HepG2 (cell line): ENCODE results near the gene APEX2. TPM values are rescaled to one million over a fixed set of nuclear protein-coding genes. Genes with fewer than 3 reads are reported as not detected.

Source experiments
- ATAC-seq: fragments of 200-7000 bp; cut with Tn5 transposase; 3 replicates; pipeline ENCODE4 v1.9.1; 2020; ENCODE audit warnings: mild to moderate bottlenecking, moderate library complexity
- BruUV-seq: library from RNA; stranded (reverse); fragments of 400-500 nt; replicated peaks from 2 replicates; lab custom pipeline; 2021; lab: Mats Ljungman, UMichigan
- CTCF ChIA-PET: fragments of 300-600 bp; formaldehyde crosslinking; extraction: SDS; loops from one replicate; lab custom pipeline; 2021; ENCODE audit warnings: low total read pairs, inconsistent platforms, low intra/inter-chr PET ratio; lab: Yijun Ruan, JAX
- POLR2A ChIA-PET: fragments of 350-600 bp; sonication (Branson Sonifier 250); formaldehyde crosslinking; loops from one replicate; lab custom pipeline; 2020; ENCODE audit warnings: antibody characterized with exemption, inconsistent platforms; lab: Yijun Ruan, JAX
- DNase-seq: peaks from one replicate; pipeline ENCODE4 v3.0.0-alpha.2; 2015; ENCODE audit warnings: low spot score
- FAIRE-seq: peaks from 3 replicates; lab custom pipeline; 2011; peaks lifted over from hg19 to GRCh38; lab: Jason Lieb, UNC
- H2AFZ ChIP-seq: one replicate; pipeline ENCODE4 v1.6.1; 2011; ENCODE audit warnings: low read length, inconsistent platforms
- H3K27ac ChIP-seq: fragments of 300-600 bp; 3 replicates; pipeline ENCODE4 v1.8.0; 2011; ENCODE audit warnings: mixed run types, mild to moderate bottlenecking, mixed read lengths, low read length, inconsistent platforms; ENCODE audit not compliant: insufficient read depth; ENCODE audit errors: extremely low read length
- H3K27me3 ChIP-seq, 2 experiments: fragments of 200-600 bp in 1 of 2; 2 replicates in 1 of 2; 3 replicates in 1 of 2; pipeline versions ENCODE4 v1.6.0 to v1.8.0; 2011; ENCODE audit warnings: low read length in 2 of 2, mild to moderate bottlenecking in 2 of 2, moderate library complexity in 2 of 2, inconsistent platforms in 1 of 2; ENCODE audit not compliant: insufficient read depth in 2 of 2, control insufficient read depth in 1 of 2
- H3K36me3 ChIP-seq, 2 experiments: fragments of 200-600 bp in 1 of 2; replicated peaks in 1 of 2; 2 replicates in 1 of 2; 3 replicates in 1 of 2; pipeline versions ENCODE4 v1.5.1 to v1.8.0; 2011; ENCODE audit warnings: low read length in 2 of 2, inconsistent platforms in 1 of 2; ENCODE audit not compliant: insufficient read depth in 2 of 2, control insufficient read depth in 1 of 2
- H3K4me1 ChIP-seq: 2 replicates; pipeline ENCODE4 v1.5.1; 2012; ENCODE audit warnings: low read length, inconsistent platforms; ENCODE audit not compliant: insufficient read depth
- H3K4me2 ChIP-seq: 2 replicates; pipeline ENCODE4 v1.6.0; 2011; ENCODE audit warnings: low read depth, low read length, inconsistent platforms
- H3K4me3 ChIP-seq, 3 experiments: fragments of 200-600 bp in 1 of 3; sonication (generic), shearing (Covaris generic) in 1 of 3; replicated peaks in 1 of 3; 2 replicates each; pipeline ENCODE4 v1.5.1; 2011 to 2016; ENCODE audit warnings: low read length in 3 of 3, inconsistent platforms in 2 of 3, low read depth in 2 of 3, mild to moderate bottlenecking in 2 of 3, control low read depth in 1 of 3, mixed read lengths in 1 of 3; ENCODE audit not compliant: insufficient read depth in 1 of 3
- H3K79me2 ChIP-seq: one replicate; pipeline ENCODE4 v1.6.1; 2011; ENCODE audit warnings: low read length, inconsistent platforms; ENCODE audit not compliant: insufficient read depth
- H3K9ac ChIP-seq: 2 replicates; pipeline ENCODE4 v1.6.0; 2011; ENCODE audit warnings: mild to moderate bottlenecking, low read depth, low read length, inconsistent platforms; ENCODE audit not compliant: insufficient read depth
- H3K9me3 ChIP-seq: 2 replicates; pipeline ENCODE4 v1.5.1; 2012; ENCODE audit warnings: mild to moderate bottlenecking, low read length
- H4K20me1 ChIP-seq: 2 replicates; pipeline ENCODE4 v1.6.0; 2011; ENCODE audit warnings: inconsistent platforms, mild to moderate bottlenecking, low read length, moderate library complexity; ENCODE audit not compliant: insufficient read depth
- CREB3 ChIP-seq: sonication (generic); formaldehyde crosslinking; IDR thresholded peaks from 2 replicates; pipeline ENCODE4 v1.5.0; 2020; ENCODE audit warnings: missing genetic modification reagents
- CSRNP1 ChIP-seq: sonication (generic); formaldehyde crosslinking; IDR thresholded peaks from 2 replicates; pipeline ENCODE4 v1.8.1; 2023; ENCODE audit warnings: mild to moderate bottlenecking, missing genetic modification reagents
- FOSL1 ChIP-seq: sonication (generic); formaldehyde crosslinking; IDR thresholded peaks from 2 replicates; pipeline ENCODE4 v1.9.0; 2021; ENCODE audit warnings: missing genetic modification reagents, borderline replicate concordance
- GABPA ChIP-seq, 2 experiments: IDR thresholded peaks; 2 replicates each; pipeline ENCODE4 v1.6.1; 2011 to 2016; ENCODE audit warnings: low read depth in 2 of 2, low read length in 1 of 2, missing biosample characterization in 1 of 2, missing genetic modification characterization in 1 of 2
- JDP2 ChIP-seq: sonication (generic); formaldehyde crosslinking; IDR thresholded peaks from 2 replicates; pipeline ENCODE4 v1.8.1; 2022; ENCODE audit warnings: missing genetic modification reagents, borderline replicate concordance
- KAT8 ChIP-seq: IDR thresholded peaks from 2 replicates; pipeline ENCODE4 v1.6.1; 2016; ENCODE audit warnings: missing genetic modification reagents, missing compliant biosample characterization
- MTERF4 ChIP-seq: sonication (generic); formaldehyde crosslinking; IDR thresholded peaks from 2 replicates; pipeline ENCODE4 v1.8.0; 2023; ENCODE audit warnings: mild to moderate bottlenecking, missing genetic modification reagents
- PRDM10 ChIP-seq: sonication (generic); formaldehyde crosslinking; IDR thresholded peaks from 2 replicates; pipeline ENCODE4 v1.4.0; 2020; ENCODE audit warnings: low read depth, missing genetic modification reagents
- RARG ChIP-seq: sonication (generic); formaldehyde crosslinking; IDR thresholded peaks from 2 replicates; pipeline ENCODE4 v1.4.0; 2020; ENCODE audit warnings: low read depth, mild to moderate bottlenecking, missing genetic modification reagents
- SOX6 ChIP-seq, 2 experiments: fragments of 450-650 bp in 1 of 2; sonication (generic) in 1 of 2; formaldehyde crosslinking in 1 of 2; IDR thresholded peaks; 2 replicates each; pipeline versions ENCODE4 v1.4.0 to v1.6.1; 2017 to 2020; ENCODE audit warnings: antibody characterized with exemption in 1 of 2, mild to moderate bottlenecking in 1 of 2, missing genetic modification reagents in 1 of 2
- ZNF180 ChIP-seq: sonication (generic); formaldehyde crosslinking; IDR thresholded peaks from 2 replicates; pipeline ENCODE4 v1.4.0; 2020; ENCODE audit warnings: low read depth, missing genetic modification reagents, borderline replicate concordance
- ZNF224 ChIP-seq: sonication (generic); formaldehyde crosslinking; IDR thresholded peaks from 2 replicates; pipeline ENCODE4 v1.5.0; 2020; ENCODE audit warnings: mild to moderate bottlenecking, missing genetic modification reagents
- ZNF230 ChIP-seq: sonication (generic); formaldehyde crosslinking; IDR thresholded peaks from 2 replicates; pipeline ENCODE4 v1.4.0; 2020; ENCODE audit warnings: mild to moderate bottlenecking, missing genetic modification reagents
- ZNF460 ChIP-seq: sonication (generic); formaldehyde crosslinking; IDR thresholded peaks from 2 replicates; pipeline ENCODE4 v1.5.1; 2020; ENCODE audit warnings: missing genetic modification reagents, mild to moderate bottlenecking, borderline replicate concordance
- ZNF556 ChIP-seq: sonication (generic); formaldehyde crosslinking; IDR thresholded peaks from 2 replicates; pipeline ENCODE4 v1.4.0; 2020; ENCODE audit warnings: mild to moderate bottlenecking, missing genetic modification reagents, borderline replicate concordance
- in situ Hi-C: cut with HindIII; loops from 2 replicates; pipeline ENCODE4 v1.10.0; 2017; ENCODE audit warnings: low pct_unique_long_range_greater_than_20kb; ENCODE audit not compliant: extremely low pct_ligation_motif_present
- intact Hi-C: fragments of 100-400 bp; cut with micrococcal nuclease; formaldehyde crosslinking; loops from one replicate; pipeline ENCODE4 v1.10.0; 2022; ENCODE audit not compliant: unreplicated experiment
- polyA plus RNA-seq, 8 experiments: library from polyadenylated mRNA; depleted of rRNA in 3 of 8; stranded (reverse) in 7 of 8; unstranded in 1 of 8; fragments of >200 nt; fragmentation: Illumina TruSeq in 4 of 8; extraction: Trizol in 4 of 8; gene quantifications; 2 replicates each; pipeline versions ENCODE4 v1.2.1 to v1.2.3, GENCODE V29; 2011 to 2016; ENCODE audit warnings: low read depth in 4 of 8, missing spikeins in 1 of 8, mixed read lengths in 1 of 8; ENCODE audit not compliant: insufficient read depth in 1 of 8
- total RNA-seq, 5 experiments: library from RNA; depleted of rRNA; stranded (reverse); fragments of >200 nt; fragmentation: Illumina TruSeq; extraction: Trizol; gene quantifications; 2 replicates each; pipeline ENCODE4 v1.2.3, GENCODE V29; 2016; ENCODE audit warnings: low read depth in 1 of 5

The APEX2 gene
- total and polyA plus RNA-seq, 2 of the 13 experiments (the other 11 are each of a cell fraction or from before 2014, with no cell fraction given), result 12.7 to 17.8 TPM

GRCh38 chrX:55028611-55029010 lies 28.4 kb downstream of the APEX2 start:
- Histone ChIP-seq H3K79me2 (no peaks in the 10 kb centered on the region), H4K20me1 (no peaks in the 10 kb centered on the region), H3K4me1 (peaks cover 11% of the 10 kb centered on the region; the same call in 1 of the 2 replicates), H3K36me3 (no peaks in the 10 kb centered on the region), H3K4me2 (no peak overlapping the region), H3K4me3 (no peak overlapping the region), H2AFZ (no peak overlapping the region), H3K9me3 (no peaks in the 10 kb centered on the region), H3K27ac (no peak overlapping the region), H3K9ac (no peak overlapping the region), H3K27me3 (no peaks in the 10 kb centered on the region)
- ATAC-seq, result no peak
- ChIA-PET CTCF (no interaction called here), POLR2A (no interaction called here)
- DNase-seq, result no peak
- no TSS peak for BruUV-seq
- intact Hi-C loops (no loop called here), in situ Hi-C loops (no loop called here)
- FAIRE-seq, result no peak
- TF ChIP-seq MTERF4, result no peak
- TF ChIP-seq JDP2 (CRISPR knock-in tag), result no peak
- TF ChIP-seq FOSL1 (CRISPR knock-in tag), result no peak
- TF ChIP-seq SOX6 (IDR thresholded peaks at IDR 0.05), result no peak
- TF ChIP-seq SOX6 (CRISPR knock-in tag; IDR thresholded peaks at IDR 0.05), result no peak
- TF ChIP-seq ZNF224 (CRISPR knock-in tag), result no peak
- TF ChIP-seq CSRNP1 (CRISPR knock-in tag), result no peak
- no peak for TF ChIP-seq PRDM10 (CRISPR knock-in tag)
- TF ChIP-seq GABPA (IDR thresholded peaks at IDR 0.05; ENCODE audit: low read depth, low read length), result no peak
- no peak for TF ChIP-seq GABPA (CRISPR knock-in tag; IDR thresholded peaks at IDR 0.05; ENCODE audit: low read depth)
- TF ChIP-seq ZNF230, result no peak
- TF ChIP-seq KAT8 (CRISPR knock-in tag), result no peak
- TF ChIP-seq ZNF460 (CRISPR knock-in tag), result no peak
- TF ChIP-seq RARG (CRISPR knock-in tag), result no peak
- TF ChIP-seq CREB3, result no peak
- no peak for TF ChIP-seq ZNF556 (CRISPR knock-in tag)
- no peak for TF ChIP-seq ZNF180 (CRISPR knock-in tag)
